GM23248 (cell line): Measurements from ENCODE around the gene GRIP2.

ENCODE experiments used
- EZH2 ChIP-seq: fragments of 200-600 bp; sonication (generic); IDR thresholded peaks from 2 replicates; pipeline ENCODE4 v1.6.1; 2018; ENCODE audit warnings: antibody characterized with exemption, mild to moderate bottlenecking; ENCODE audit not compliant: insufficient read depth, poor library complexity, severe bottlenecking
- EZH2phosphoT487 ChIP-seq: fragments of 200-600 bp; sonication (generic); IDR thresholded peaks from 2 replicates; pipeline ENCODE4 v1.6.1; 2018; ENCODE audit warnings: antibody characterized with exemption, moderate library complexity, mild to moderate bottlenecking, low read depth; ENCODE audit not compliant: insufficient read depth

DNA sequence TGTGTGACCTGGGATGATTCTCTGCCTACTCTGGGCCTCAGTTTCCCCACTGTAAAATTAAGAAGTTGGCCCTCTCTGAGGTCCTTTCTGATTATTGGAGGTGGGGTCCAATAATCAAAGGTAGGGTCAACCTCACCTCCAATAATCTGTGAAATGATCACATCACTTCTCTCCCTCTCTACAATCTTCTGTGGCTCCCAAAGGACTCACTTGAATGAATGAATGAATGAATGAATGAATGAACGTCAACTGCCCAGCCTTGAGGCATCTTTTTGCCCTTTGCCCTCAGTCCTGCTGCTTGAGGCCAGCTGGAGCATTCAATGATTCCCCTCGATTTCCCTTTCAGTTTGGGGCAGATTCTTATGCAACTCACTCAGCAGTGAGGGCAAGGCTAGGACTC, 26.7 kb upstream of the GRIP2 start:
- TF ChIP-seq EZH2phosphoT487 (no peak), EZH2 (no peak)
